Measurements from ENCODE around the gene MTHFSD. TPM values are rescaled to one million over a fixed set of nuclear protein-coding genes. Genes with fewer than 3 reads are reported as not detected.

MTHFSD gene
- total RNA-seq, 2 experiments from 2014 or later: 22.8 to 25.9 TPM

DNA sequence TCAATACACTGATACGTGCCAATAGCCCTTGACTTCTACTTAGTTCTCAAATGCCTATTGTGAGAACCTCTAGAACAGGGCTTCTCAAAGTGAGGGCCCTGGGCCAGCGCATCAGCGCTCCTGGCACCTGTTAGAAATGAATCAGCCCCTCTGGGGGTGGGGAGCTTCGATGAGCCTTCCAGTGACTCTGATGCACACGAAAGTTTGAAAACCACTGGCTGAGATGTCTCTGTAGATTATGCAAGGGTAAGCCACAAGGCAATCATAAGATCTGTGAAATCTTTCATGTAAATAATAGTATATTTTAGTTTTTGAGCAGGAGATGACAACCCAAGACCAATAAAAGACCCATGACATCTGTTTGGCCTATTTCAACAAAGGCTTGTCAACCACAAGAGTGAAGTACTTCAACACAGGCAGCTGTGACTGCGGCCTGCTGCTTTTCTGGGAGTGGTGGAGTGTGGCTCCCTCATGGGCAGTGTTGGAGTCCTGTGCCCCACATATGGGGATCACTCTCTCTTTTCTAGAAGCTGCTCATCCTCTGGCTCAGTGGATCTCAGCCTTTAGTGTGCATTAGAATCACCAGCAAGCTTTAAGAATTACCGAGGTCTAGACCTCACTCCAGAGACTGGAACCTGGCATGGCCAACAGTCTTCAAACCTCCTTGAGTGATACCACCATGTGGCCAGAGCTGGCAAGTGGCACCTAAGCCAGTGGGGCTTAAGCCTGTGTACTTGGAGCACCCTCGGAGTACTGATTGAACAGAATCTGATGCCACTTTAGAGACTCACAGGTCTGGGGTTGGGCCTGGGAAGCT is 5.8 kb downstream of the MTHFSD start:
- Mint-ChIP-seq H3K9me3 (ENCODE audit: insufficient read depth) (no peaks in the 10 kb centered on the region), H3K4me1 (ENCODE audit: low read depth) (peaks cover 13% of the 10 kb centered on the region), H3K27ac (no peak overlapping the region), H3K4me3 (no peak overlapping the region), H3K36me3 (ENCODE audit: low read depth) (peaks cover 27% of the 10 kb centered on the region), H3K27me3 (ENCODE audit: low read depth) (no peaks in the 10 kb centered on the region)
- ChIA-PET POLR2A (no interaction called here), CTCF (no interaction called here)
- peak; percentile 45 for ATAC-seq
- no peak for DNase-seq

DNA sequence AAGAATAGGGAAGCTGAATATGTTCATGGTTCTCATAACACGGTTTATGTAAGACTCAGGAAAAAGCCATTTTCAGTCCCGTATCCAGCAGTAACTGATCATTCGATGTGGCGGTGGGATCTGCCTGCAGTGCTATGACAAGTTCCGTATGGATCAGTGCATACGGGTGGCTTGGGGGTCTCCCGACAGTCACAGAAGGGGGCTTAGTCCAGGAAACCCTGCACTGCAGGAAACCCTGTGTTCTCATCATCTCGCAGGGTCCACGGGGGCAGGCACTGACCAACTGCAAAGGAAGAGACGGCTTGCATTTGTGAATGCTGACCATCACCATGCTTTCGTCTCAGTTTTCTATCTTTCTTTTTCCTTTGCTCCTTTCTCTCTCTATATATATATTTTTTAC is 7.7 kb downstream of the MTHFSD start:
- DNase-seq (no peak), ATAC-seq (no peak)
- Mint-ChIP-seq H3K27ac (no peak overlapping the region), H3K36me3 (ENCODE audit: low read depth) (peaks cover 16% of the 10 kb centered on the region), H3K27me3 (ENCODE audit: low read depth) (no peaks in the 10 kb centered on the region), H3K4me1 (ENCODE audit: low read depth) (peaks cover 6% of the 10 kb centered on the region), H3K4me3 (no peak overlapping the region), H3K9me3 (ENCODE audit: insufficient read depth) (no peaks in the 10 kb centered on the region)
- CTCF ChIA-PET: no interaction called here
- POLR2A ChIA-PET: no interaction called here

DNA sequence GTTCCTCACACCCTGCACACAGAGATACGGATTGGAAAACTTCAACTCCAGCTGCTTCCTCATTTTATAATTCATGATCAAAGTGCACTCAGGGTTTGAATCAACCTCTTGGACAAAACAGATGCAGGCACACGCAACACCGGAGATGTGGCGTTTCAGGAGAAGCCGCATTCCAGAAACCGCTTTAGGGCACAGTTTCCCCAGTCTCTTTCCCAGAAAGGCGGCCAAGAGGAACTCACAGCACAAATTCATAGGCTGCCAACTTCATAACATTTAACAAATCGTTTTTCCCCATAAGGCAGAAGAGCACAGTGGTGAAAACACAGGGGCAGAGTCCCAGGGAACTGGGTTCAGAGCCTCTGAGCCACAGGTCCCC is 8.4 kb downstream of the MTHFSD start:
- Mint-ChIP-seq H3K36me3 (ENCODE audit: low read depth) (peaks cover 20% of the 10 kb centered on the region), H3K9me3 (ENCODE audit: insufficient read depth) (no peaks in the 10 kb centered on the region), H3K27ac (no peak overlapping the region), H3K27me3 (ENCODE audit: low read depth) (no peaks in the 10 kb centered on the region), H3K4me3 (no peak overlapping the region), H3K4me1 (ENCODE audit: low read depth) (peaks cover 6% of the 10 kb centered on the region)
- ChIA-PET CTCF (no interaction called here), POLR2A (no interaction called here)
- DNase-seq (no peak), ATAC-seq (no peak)

DNA sequence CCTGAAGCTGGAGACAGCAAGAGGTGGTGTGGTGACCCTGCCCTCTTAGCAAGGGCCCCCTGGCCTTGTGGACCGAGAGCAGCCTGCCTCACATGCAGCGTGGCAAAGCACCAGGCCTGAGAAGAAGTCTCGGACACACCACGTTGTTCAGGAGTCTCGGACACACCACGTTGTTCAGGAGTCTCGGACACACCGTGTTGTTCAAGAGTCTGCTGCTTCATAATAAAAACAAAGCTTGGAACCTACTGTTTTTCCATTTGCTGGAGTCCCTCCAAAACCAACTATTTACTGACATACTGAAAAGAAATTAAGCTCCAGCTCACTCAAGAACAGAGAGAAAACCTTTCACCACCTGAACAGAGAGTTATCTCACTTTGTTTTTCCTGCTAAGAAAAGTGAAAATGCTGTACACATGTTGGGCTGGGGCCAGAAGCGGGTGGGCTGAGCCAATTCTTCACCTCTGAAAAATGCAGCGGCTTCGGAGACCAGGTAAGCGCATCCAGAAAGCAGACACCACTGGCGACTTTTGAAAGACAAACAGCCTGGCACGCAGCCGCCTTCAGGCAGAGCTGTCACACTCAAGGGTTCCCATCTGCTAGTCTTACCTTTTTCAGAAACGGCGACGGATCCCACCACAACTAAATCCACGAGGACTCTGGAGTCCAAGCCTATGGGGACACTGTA is 8.9 kb downstream of the MTHFSD start:
- Mint-ChIP-seq H3K4me3 (no peak overlapping the region), H3K27me3 (ENCODE audit: low read depth) (no peaks in the 10 kb centered on the region), H3K36me3 (ENCODE audit: low read depth) (peaks cover 23% of the 10 kb centered on the region), H3K27ac (no peak overlapping the region), H3K4me1 (ENCODE audit: low read depth) (peaks cover 6% of the 10 kb centered on the region), H3K9me3 (ENCODE audit: insufficient read depth) (no peaks in the 10 kb centered on the region)
- ChIA-PET POLR2A (no interaction called here), CTCF (no interaction called here)
- DNase-seq: no peak
- no peak for ATAC-seq

DNA sequence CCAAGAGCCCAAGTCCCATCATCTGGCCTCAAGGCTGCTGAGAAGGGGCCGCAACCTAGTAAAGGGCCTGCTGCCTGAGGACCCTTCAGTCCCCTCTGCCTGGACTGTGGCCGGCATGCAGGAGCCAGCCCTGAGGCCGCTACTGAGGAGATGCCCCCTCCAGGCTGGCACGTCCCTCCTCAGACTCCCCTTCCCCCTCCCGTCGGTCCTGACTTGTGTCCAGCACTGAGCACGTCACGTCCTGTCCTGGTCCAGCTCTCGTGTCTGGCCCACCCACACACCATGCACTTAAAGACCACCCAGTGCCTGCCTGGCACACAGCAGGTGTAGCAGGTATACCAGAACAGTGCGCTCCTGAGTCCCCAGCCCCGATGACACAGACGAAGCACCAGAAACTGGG is 9.6 kb downstream of the MTHFSD start:
- POLR2A ChIA-PET: no interaction called here
- peaks cover 6% of the 10 kb centered on the region for H3K4me1 Mint-ChIP-seq (ENCODE audit: low read depth)

DNA sequence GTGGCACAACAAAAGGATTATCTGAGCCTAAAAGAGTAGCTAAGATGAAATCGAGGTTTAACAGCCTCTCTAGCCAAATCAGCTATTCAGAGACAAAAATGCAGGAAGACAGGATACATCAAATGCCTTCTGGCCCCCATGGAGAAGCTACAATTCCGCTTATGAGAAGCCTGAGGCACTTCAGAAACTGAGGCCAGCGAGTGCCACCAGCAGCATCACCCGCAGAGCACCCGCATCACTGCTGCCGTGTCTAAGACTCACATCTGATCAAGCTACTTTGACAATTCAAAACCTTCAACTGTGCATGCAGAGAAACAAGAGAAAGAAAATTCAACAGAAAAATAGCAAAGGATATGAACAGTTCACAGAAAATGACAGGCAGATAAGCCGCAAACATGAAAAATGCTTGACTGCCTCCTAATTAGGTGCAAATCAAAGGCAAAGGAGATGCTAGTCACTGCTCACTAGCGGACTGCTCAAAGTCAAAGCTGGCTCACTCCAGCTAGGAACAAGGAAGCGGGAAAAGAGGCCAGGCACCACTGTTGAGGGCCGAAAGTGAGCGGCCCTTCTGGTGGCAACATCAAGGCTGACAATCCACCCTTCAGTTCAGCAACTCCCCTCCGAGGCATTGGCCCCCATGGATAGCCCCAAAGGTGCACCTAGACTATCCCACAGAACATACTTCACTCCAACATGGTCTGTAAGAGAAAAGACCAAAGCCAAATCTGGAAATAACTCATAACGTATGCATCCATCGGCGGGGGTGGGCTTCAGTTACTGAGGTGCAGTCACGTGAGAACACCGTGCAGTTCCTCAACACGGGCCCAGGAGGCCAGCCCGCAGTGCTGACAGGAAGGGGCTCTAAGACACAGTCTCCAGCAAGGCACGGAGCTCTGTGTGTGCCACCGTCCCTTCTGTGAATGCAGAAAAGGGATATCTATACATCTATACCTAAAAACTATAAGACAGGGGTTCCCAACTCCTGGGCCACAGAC is 12.0 kb downstream of the MTHFSD start:
- DNase-seq: no peak
- Mint-ChIP-seq H3K36me3 (ENCODE audit: low read depth) (peaks cover 26% of the 10 kb centered on the region), H3K4me3 (no peak overlapping the region), H3K9me3 (ENCODE audit: insufficient read depth) (no peaks in the 10 kb centered on the region), H3K27ac (no peak overlapping the region), H3K27me3 (ENCODE audit: low read depth) (no peaks in the 10 kb centered on the region), H3K4me1 (ENCODE audit: low read depth) (no peaks in the 10 kb centered on the region)
- ChIA-PET POLR2A (no interaction called here), CTCF (no interaction called here)
- ATAC-seq: no peak

More for the DNA sequence above, 9.6 kb downstream of the MTHFSD start:
- Mint-ChIP-seq H3K27me3 (ENCODE audit: low read depth) (no peaks in the 10 kb centered on the region), H3K9me3 (ENCODE audit: insufficient read depth) (no peaks in the 10 kb centered on the region), H3K4me3 (no peak overlapping the region), H3K36me3 (ENCODE audit: low read depth) (peaks cover 23% of the 10 kb centered on the region), H3K27ac (no peak overlapping the region)
- ATAC-seq (no peak), DNase-seq (no peak)
- CTCF ChIA-PET: no interaction called here

DNA sequence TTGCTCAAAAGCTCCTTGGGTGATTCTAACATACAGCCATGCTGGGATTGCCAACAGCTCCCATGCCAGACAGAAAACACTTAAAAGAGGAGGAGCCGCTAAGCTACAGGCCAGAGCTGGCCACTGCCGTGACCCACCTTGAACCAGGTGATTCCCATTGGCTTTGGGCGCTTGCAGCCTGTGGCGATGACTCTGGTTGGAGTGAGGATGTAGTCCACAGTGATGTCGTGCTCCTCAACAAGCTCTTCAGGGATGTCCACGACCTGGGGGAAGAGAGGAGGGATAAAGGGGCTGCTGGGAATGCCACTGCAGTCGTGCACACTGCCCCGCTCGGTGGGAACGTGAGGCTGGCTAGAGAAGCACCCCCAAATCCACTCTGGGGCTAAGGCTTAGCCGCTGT is 13.5 kb downstream of the MTHFSD start:
- Mint-ChIP-seq H3K27ac (no peak overlapping the region), H3K4me3 (no peak overlapping the region), H3K36me3 (ENCODE audit: low read depth) (peaks cover 24% of the 10 kb centered on the region), H3K27me3 (ENCODE audit: low read depth) (no peaks in the 10 kb centered on the region), H3K9me3 (ENCODE audit: insufficient read depth) (no peaks in the 10 kb centered on the region), H3K4me1 (ENCODE audit: low read depth) (no peaks in the 10 kb centered on the region)
- ChIA-PET POLR2A (no interaction called here), CTCF (interaction anchor here (1.3 kb wide), 1 partner anchor 23 kb away, joined by 3 read pairs; no protein-coding TSS in a partner anchor)
- DNase-seq: no peak
- ATAC-seq: no peak

DNA sequence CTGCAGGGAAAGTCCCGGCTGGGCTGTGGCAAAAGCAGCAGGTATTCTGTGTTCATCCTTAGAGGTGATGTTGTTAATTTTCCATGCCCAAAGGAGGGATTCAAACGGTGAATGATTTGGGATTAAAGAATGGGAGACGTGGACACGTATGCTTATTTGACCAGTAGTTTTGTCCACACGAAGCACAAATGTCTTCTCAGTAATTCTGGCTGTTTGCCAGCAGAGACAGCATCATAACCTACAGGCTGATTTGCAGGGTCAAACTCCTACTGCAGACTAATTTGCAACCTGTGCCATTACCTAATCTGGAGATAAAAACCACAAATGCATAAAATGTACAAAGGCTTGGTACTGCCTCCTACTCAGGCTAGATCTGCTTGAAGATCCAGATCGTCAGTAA is 14.1 kb downstream of the MTHFSD start:
- Mint-ChIP-seq H3K9me3 (ENCODE audit: insufficient read depth) (no peaks in the 10 kb centered on the region), H3K36me3 (ENCODE audit: low read depth) (peaks cover 24% of the 10 kb centered on the region), H3K27me3 (ENCODE audit: low read depth) (no peaks in the 10 kb centered on the region), H3K4me1 (ENCODE audit: low read depth) (no peaks in the 10 kb centered on the region), H3K27ac (no peak overlapping the region), H3K4me3 (no peak overlapping the region)
- ChIA-PET CTCF (interaction anchor here (1.3 kb wide), 1 partner anchor 22 kb away, joined by 3 read pairs; no protein-coding TSS in a partner anchor), POLR2A (no interaction called here)
- DNase-seq (no peak), ATAC-seq (no peak)

DNA sequence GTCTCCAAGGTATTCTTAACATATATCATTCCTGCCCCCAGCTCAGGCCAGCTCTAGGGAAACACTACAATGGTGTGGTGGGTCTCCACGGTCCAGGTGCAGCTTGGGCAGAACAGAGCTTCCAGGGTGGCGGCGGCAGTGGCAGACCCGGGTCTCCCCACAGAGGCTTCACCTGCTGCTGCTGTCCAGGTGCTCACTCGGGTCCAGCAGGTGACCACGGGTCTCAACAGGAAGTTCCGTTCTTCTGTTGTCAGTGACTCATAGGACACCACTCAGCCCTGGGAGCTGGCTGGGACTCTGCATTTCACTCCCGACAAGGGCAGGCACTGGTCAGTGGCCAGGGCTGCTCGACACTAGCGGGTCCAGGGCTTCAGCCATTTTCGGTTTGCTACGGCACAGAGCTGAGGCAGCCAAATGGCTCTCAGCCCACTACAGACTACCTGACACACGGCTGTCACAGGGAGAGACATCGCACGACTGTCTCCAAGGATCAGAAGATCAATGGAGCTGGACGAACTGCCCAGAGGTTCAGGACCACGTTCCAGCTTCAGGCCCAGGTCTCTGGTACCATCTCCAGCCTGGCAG is 16.7 kb downstream of the MTHFSD start:
- no peak for ATAC-seq
- Mint-ChIP-seq H3K27ac (no peak overlapping the region), H3K27me3 (ENCODE audit: low read depth) (no peaks in the 10 kb centered on the region), H3K36me3 (ENCODE audit: low read depth) (peaks cover 15% of the 10 kb centered on the region), H3K4me1 (ENCODE audit: low read depth) (no peaks in the 10 kb centered on the region), H3K4me3 (no peak overlapping the region), H3K9me3 (ENCODE audit: insufficient read depth) (no peaks in the 10 kb centered on the region)
- CTCF ChIA-PET: interaction anchor here (1.1 kb wide), 1 partner anchor 18 kb away, joined by 3 read pairs; no protein-coding TSS in a partner anchor
- DNase-seq: no peak
- POLR2A ChIA-PET: no interaction called here

DNA sequence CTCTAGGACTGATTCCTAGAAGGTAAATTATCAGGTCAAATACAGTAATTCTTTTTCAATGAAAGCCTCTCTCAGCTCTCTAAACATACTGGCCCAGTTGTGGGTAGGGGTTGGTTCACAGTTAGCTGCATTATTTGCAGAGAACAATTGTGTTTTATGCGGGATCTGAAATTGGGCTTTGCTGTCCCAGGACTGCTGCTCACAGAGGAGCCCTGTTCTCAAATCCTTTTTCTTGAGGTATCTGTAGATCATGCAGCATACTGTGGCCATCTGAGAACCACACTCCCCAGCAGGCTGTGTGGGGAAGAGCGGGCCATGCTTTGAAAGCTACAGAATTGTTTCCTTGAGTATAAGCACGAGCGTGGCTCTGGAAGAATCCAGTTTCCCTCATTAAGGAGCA is 17.5 kb downstream of the MTHFSD start:
- Mint-ChIP-seq H3K9me3 (ENCODE audit: insufficient read depth) (no peaks in the 10 kb centered on the region), H3K4me3 (no peak overlapping the region), H3K27ac (no peak overlapping the region), H3K27me3 (ENCODE audit: low read depth) (no peaks in the 10 kb centered on the region), H3K4me1 (ENCODE audit: low read depth) (no peaks in the 10 kb centered on the region), H3K36me3 (ENCODE audit: low read depth) (peaks cover 15% of the 10 kb centered on the region)
- ChIA-PET POLR2A (no interaction called here), CTCF (no interaction called here)
- no peak for ATAC-seq
- DNase-seq: no peak

DNA sequence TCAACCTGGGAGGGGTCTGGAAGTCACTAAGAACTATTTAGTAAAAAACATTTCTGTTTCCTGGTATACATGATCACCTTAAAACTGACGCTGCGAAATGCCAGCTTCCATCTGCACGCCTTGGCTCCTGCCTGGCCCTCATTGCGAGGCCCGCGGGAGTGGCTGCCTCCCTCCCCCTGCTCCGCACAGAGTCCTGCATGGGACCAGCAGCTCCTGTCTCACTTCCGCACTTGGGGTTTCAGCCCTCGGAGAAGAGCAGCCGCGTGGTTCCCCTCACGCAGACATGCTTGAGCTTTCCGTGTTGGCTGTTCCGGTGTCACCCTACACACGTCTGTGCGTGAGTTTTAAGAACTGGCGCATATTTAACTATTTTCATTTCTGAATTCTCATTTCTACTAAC is 18.4 kb downstream of the MTHFSD start:
- POLR2A ChIA-PET: no interaction called here

More for the DNA sequence above, 18.4 kb downstream of the MTHFSD start:
- Mint-ChIP-seq H3K27me3 (ENCODE audit: low read depth) (no peaks in the 10 kb centered on the region), H3K4me1 (ENCODE audit: low read depth) (no peaks in the 10 kb centered on the region), H3K9me3 (ENCODE audit: insufficient read depth) (no peaks in the 10 kb centered on the region), H3K4me3 (no peak overlapping the region), H3K27ac (no peak overlapping the region), H3K36me3 (ENCODE audit: low read depth) (peaks cover 11% of the 10 kb centered on the region)
- CTCF ChIA-PET: interaction anchor here (1.4 kb wide), 1 partner anchor 492 kb away, joined by 3 read pairs; no protein-coding TSS in a partner anchor
- DNase-seq: no peak
- no peak for ATAC-seq
